Gastroesophageal sphincter (tissue), 4 donors: ENCODE results near the gene KIF21A. TPM values are rescaled to one million over a fixed set of nuclear protein-coding genes. Genes with fewer than 3 reads are reported as not detected.

ENCODE experiments used
- ATAC-seq: fragments of 150-250 bp; one replicate; pipeline ENCODE4 v1.9.1; 2016; ENCODE audit warnings: mild to moderate bottlenecking, moderate library complexity
- H3K27ac ChIP-seq, 4 donors: fragments of 200-600 bp; sonication (generic) in 3 of 4; 1 replicate in 3 of 4; 2 replicates in 1 of 4; pipeline ENCODE4 v1.5.1; 2016 to 2019
- H3K27me3 ChIP-seq: fragments of 200-600 bp; sonication (generic); one replicate; pipeline ENCODE4 v1.5.1; 2019
- H3K36me3 ChIP-seq, 2 donors: fragments of 200-600 bp; sonication (generic); one replicate each; pipeline ENCODE4 v1.5.1; 2019; ENCODE audit warnings: control low read depth in 1 of 2
- H3K4me1 ChIP-seq, 3 donors: fragments of 200-600 bp; sonication (generic); 1 replicate in 2 of 3; 2 replicates in 1 of 3; pipeline ENCODE4 v1.5.1; 2016 to 2019; ENCODE audit warnings: control low read depth in 2 of 3
- H3K4me3 ChIP-seq, 2 donors: fragments of 200-600 bp; sonication (generic); one replicate each; pipeline ENCODE4 v1.5.1; 2019; ENCODE audit warnings: mild to moderate bottlenecking in 1 of 2, moderate library complexity in 1 of 2
- H3K9me3 ChIP-seq, 3 donors: fragments of 200-600 bp; sonication (generic); one replicate each; pipeline ENCODE4 v1.5.1; 2017 to 2019; ENCODE audit warnings: control low read depth in 2 of 3
- CTCF ChIP-seq, 4 experiments: fragments of 200-600 bp in 2 of 4; fragments of 450-650 bp in 2 of 4; sonication (generic) in 1 of 4; IDR thresholded peaks; one replicate each; pipeline ENCODE4 v1.5.1; 2017 to 2019; ENCODE audit warnings: antibody characterized with exemption in 4 of 4, mild to moderate bottlenecking in 2 of 4, moderate library complexity in 2 of 4
- EP300 ChIP-seq: sonication (generic); formaldehyde crosslinking; IDR thresholded peaks from one replicate; pipeline ENCODE4 v1.6.1; 2017; ENCODE audit warnings: antibody characterized with exemption, mild to moderate bottlenecking
- POLR2A ChIP-seq, 2 donors: fragments of 450-650 bp; IDR thresholded peaks; one replicate each; pipeline ENCODE4 v1.6.1; 2017; ENCODE audit warnings: antibody characterized with exemption in 2 of 2, mild to moderate bottlenecking in 2 of 2, moderate library complexity in 1 of 2
- POLR2AphosphoS5 ChIP-seq: sonication (generic); formaldehyde crosslinking; IDR thresholded peaks from one replicate; pipeline ENCODE4 v1.6.1; 2017; ENCODE audit warnings: antibody characterized with exemption
- WGBS, 2 donors: methylation state at CpG; one replicate each; pipeline ENCODE4 v1.1.5; 2018; ENCODE audit warnings: low coverage in 1 of 2; 5-methylcytosine and 5-hydroxymethylcytosine counted together
- total RNA-seq, 4 donors: library from RNA; depleted of rRNA; stranded (reverse); fragments of >200 nt; gene quantifications; one replicate each; pipeline ENCODE4 v1.1.0, GENCODE V29; 2016

Gene KIF21A
- total RNA-seq, 4 donors from 2014 or later = 6.7 to 27.2 (median 10.9) TPM

GRCh38 chr12:39327965-39328364 is 115.0 kb downstream of the KIF21A start:
- 40 to 85% methylated on average over 4 to 6 of the region's 6 CpGs for WGBS, 2 donors
- Histone ChIP-seq H3K36me3 (peaks cover 0 to 30% of the 10 kb centered on the region in 2 donors), H3K4me3 (no peak overlapping the region), H3K4me1 (no peaks in the 10 kb centered on the region), H3K27ac (no peak overlapping the region), H3K27me3 (no peaks in the 10 kb centered on the region), H3K9me3 (no peaks in the 10 kb centered on the region)
- no peak for ATAC-seq
- TF ChIP-seq EP300 = no peak
- no peak for TF ChIP-seq POLR2AphosphoS5
- TF ChIP-seq POLR2A (IDR thresholded peaks at IDR 0.05) = no peak
- TF ChIP-seq CTCF (IDR thresholded peaks at IDR 0.05) = no peak

GRCh38 chr12:39327510-39327909 is 115.4 kb downstream of the KIF21A start:
- ATAC-seq = no peak
- Histone ChIP-seq H3K4me1 (no peaks in the 10 kb centered on the region), H3K27ac (no peak overlapping the region), H3K36me3 (peaks cover 0 to 25% of the 10 kb centered on the region in 2 donors), H3K4me3 (no peak overlapping the region), H3K9me3 (no peaks in the 10 kb centered on the region), H3K27me3 (no peaks in the 10 kb centered on the region)
- TF ChIP-seq POLR2A (IDR thresholded peaks at IDR 0.05) (no peak), EP300 (no peak), POLR2AphosphoS5 (no peak), CTCF (IDR thresholded peaks at IDR 0.05) (no peak)
- 33 to 50% methylated on average over 1 of the region's 1 CpG for WGBS, 2 donors

GRCh38 chr12:39319180-39319579 is 123.7 kb downstream of the KIF21A start:
- no peak overlapping the region for H3K27ac ChIP-seq
- H3K27me3 ChIP-seq = no peaks in the 10 kb centered on the region
- H3K9me3 ChIP-seq = no peaks in the 10 kb centered on the region
- no peaks in the 10 kb centered on the region for H3K36me3 ChIP-seq
- ATAC-seq = no peak
- TF ChIP-seq POLR2A (IDR thresholded peaks at IDR 0.05) = no peak
- TF ChIP-seq CTCF (IDR thresholded peaks at IDR 0.05) = no peak
- no peak for TF ChIP-seq EP300
- no peak for TF ChIP-seq POLR2AphosphoS5
- no peak overlapping the region for H3K4me3 ChIP-seq
- H3K4me1 ChIP-seq = no peaks in the 10 kb centered on the region
- 90 to 92% methylated on average over 3 of the region's 3 CpGs for WGBS, 2 donors

GRCh38 chr12:39314547-39314946 is 128.4 kb downstream of the KIF21A start:
- Histone ChIP-seq H3K36me3 (peaks cover 0 to 2% of the 10 kb centered on the region in 2 donors), H3K4me3 (no peak overlapping the region), H3K27me3 (no peaks in the 10 kb centered on the region), H3K4me1 (no peaks in the 10 kb centered on the region), H3K9me3 (no peaks in the 10 kb centered on the region), H3K27ac (no peak overlapping the region)
- ATAC-seq = no peak
- TF ChIP-seq EP300 (no peak), POLR2A (IDR thresholded peaks at IDR 0.05) (no peak), CTCF (IDR thresholded peaks at IDR 0.05) (no peak), POLR2AphosphoS5 (no peak)

DNA sequence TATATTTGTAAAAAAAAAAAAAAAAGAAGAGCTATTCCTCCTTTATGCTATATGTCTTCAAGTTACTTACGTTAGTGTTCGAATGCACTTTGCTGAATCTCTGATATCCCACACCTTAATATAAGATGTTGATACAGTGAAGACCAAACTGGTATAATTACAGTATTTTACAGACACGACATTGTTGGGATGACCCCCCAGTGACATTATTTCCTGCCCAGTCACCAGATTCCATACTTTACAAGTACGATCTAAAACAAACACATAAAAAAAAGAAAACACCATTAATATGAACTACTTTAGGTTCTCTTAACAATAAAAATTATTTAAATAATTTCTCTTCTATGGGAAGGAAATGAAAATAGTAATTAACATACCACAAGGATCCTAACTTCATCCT is 133.4 kb downstream of the KIF21A start:
- Histone ChIP-seq H3K36me3 (peaks cover 0 to 41% of the 10 kb centered on the region in 2 donors), H3K9me3 (no peaks in the 10 kb centered on the region), H3K27ac (no peak overlapping the region), H3K4me3 (no peak overlapping the region), H3K27me3 (no peaks in the 10 kb centered on the region), H3K4me1 (no peaks in the 10 kb centered on the region)
- no peak for ATAC-seq
- 81 to 88% methylated on average over 4 of the region's 4 CpGs for WGBS, 2 donors
- no peak for TF ChIP-seq POLR2AphosphoS5
- no peak for TF ChIP-seq EP300

DNA sequence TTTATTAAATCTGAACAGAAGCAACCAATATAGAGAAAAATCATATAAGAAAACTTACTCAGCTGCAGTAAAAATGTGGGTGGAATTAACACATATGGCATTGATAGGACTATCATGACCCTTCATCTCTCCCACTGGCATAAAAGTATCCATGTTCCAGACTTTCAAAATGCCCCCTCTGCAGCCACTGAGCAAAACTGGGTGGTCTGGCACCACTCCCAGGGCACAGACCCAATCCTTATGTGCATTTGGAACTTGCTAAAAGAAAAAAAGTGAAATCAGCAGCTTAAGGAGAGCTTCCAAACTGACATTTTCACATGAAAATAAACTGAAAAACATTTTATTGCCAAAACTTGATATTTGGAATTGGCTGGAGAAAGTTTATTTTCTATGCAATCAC is 141.5 kb downstream of the KIF21A start:
- Histone ChIP-seq H3K36me3 (peaks cover 0 to 48% of the 10 kb centered on the region in 2 donors), H3K27ac (no peak overlapping the region), H3K4me1 (no peaks in the 10 kb centered on the region), H3K9me3 (no peaks in the 10 kb centered on the region), H3K27me3 (no peaks in the 10 kb centered on the region), H3K4me3 (no peak overlapping the region)
- no peak for ATAC-seq
- TF ChIP-seq EP300 (no peak), POLR2AphosphoS5 (no peak), CTCF (IDR thresholded peaks at IDR 0.05) (no peak), POLR2A (IDR thresholded peaks at IDR 0.05) (no peak)
